ENCODE measurements around the gene PPM1L.
A peak's percentile ranks its signal among the peaks of the same experiment; 100 is the strongest.

Gene PPM1L

DNA sequence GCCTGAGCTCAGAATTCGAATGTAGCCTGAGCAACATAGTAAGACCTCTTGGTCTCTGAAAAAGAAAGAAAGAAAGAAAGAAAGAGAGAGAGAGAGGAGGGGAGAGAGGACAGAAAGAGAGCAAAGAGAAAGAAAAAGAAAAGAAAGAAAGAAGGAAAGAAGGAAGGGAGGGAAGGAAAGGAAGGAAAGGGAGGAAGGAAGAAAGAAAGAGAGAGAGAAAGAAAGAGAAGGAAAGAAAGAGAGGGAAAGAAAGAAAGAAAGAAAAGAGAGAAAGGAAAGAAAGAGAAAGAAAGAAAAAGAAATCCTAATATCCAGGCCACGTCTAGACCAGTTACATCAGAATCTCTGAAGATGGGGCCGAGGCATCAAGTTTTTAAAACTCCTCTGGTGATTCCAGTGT, 50.7 kb downstream of the PPM1L start:
- FAIRE-seq (no peak), DNase-seq (ENCODE audit: low spot score) (no peak)

DNA sequence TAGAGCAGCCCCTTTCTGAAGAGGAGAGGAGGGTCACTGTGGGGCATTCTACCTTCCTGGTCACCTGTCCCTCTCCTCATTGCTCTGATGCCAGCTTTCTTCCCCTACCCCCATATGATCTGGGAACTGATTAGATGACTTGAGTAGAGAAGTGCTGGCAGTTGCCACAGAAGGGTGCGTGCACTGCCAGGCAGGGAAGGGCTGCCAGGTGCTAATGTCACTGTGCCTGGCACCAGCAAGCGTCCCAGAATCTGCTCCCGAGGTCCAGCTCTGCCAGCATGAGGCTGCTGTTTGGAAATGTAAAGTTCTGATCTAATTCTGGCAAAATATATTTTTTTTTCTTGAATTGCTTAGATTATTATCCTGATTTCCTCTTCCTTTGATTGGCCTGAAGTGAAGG, 52.8 kb downstream of the PPM1L start:
- no peak for DNase-seq (ENCODE audit: low spot score)
- FAIRE-seq = no peak

DNA sequence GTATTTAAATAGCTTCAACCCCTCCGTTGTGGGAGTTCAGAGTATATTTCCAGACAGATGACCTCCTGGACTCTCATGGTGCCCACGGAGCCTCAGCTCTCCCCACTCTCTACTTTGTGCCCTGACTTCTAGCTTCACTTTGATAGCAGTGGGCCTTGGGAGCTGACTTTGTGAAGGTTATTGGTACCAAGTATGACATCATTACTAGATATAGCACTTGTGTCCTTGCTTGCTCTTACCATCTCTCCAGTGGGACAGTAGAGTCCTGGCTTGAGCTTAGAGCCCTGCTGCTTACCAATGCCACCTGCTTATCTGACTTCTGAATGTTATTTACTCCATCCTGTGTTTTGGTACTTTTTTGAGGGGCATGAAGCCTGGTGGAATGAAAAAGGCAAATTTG, 53.4 kb downstream of the PPM1L start:
- DNase-seq (ENCODE audit: low spot score) (no peak), FAIRE-seq (no peak)

DNA sequence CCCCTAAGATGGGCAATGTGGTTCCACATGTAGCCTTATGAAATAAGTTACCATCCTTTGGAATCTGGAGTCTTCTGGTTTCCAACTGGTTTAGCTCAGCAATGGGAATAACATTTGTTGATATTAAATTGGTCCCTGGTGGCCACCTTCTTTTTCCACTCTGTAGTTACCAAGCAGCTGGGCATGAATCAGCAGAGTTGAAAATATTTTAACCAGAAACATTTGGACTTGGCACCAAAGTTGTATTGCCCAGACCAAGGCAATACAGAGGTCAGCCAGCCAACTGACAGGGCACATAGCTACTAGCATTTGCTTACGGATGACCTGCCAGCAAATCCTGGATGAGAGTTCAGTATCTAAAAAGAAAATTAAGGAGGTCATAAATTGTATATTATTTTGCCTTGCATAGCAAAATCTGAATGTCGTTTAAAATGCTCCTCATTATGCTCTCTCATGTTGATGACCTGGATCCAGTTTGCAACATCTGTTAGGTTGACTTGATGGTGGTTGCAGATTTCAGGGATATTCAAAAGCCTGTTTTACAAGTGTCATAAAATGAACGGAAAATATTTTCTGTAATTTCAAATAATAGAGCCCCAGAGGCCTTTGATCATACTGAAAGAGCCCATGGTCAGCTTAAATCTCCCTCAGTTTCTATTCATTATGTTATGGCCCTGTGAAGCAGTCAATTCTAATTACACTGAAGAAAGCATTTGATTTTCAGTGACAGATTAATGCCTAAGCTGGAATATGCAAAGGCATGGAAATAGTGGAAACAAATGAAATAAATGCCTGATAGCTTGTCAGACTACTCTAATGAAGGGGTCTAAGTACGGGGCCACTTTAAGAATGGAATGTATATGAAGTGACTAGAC, 54.6 kb downstream of the PPM1L start:
- DNase-seq (ENCODE audit: low spot score) = peak; percentile 14
- peak; percentile 66 for FAIRE-seq

DNA sequence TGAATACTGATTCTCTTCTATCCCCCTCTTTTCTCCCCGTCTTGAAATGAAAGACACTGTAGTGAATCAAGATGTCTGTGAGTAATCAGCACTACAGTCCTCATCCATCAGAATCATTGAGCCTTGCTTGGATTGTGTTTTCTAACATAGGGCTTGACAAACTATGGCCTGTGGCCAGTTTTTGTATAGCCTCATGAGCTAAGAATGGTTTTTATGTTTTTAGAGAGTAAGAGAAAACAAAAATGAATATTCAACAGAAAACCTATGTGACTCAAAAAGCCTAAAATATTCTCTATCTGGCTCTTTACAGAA, 55.2 kb downstream of the PPM1L start:
- no peak for FAIRE-seq
- no peak for DNase-seq (ENCODE audit: low spot score)

DNA sequence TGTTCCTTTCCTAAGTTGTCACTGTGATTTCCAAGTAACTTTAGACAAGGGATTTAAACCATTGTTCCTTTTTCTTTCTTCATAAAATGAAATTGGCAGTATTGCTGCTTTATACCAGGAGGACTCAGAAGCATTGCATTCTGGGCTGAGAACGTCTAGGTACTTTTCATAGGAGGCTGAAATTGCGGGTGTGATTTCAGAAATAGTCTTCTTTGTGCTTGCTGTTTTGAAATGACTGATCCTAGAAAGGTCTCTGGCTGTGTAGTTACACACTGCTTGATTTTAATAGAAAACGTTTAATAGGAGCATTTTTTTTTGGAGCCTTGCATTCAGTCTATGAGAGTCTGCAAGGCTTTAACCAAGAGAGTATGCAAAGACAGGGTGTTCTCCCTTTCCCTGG, 56.3 kb downstream of the PPM1L start:
- FAIRE-seq (no peak), DNase-seq (ENCODE audit: low spot score) (no peak)

DNA sequence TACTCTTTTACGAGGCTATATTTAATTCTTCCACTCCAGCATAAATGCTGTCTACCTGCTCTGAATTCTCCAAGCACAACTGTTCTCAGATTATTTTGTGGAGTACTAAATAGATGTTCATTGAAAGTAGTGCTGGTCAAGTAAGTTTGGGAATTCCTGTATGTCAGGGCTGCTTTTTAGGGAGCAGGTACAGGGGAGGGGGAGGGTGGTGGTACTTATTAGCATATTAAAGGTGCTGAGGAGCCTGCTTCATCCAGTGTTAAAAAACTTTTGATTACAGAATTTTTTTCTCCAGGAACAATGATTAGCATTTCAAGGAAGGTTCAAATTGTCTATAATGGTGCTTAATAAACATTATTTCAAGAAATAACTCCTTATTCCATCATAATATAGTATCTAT, 59.2 kb downstream of the PPM1L start:
- no peak for DNase-seq (ENCODE audit: low spot score)
- no peak for FAIRE-seq

DNA sequence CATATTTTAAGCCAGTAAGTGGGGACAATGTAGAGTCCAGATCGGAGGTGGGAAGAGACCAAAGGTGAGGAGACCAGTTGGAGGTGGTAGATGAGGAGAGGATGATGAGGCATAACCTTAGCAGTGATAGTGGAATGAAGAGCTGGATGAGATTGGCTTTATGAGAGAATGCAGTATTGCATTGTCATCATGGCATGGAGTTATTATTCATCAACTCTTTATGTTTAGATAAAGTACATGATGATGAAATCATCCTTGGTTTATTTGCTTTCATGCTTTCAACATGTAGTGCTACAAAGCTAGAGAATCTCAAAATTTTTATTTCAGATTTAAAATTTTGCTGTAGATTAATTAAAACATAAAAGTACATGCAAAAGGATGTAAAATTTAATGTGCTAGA, 64.0 kb downstream of the PPM1L start:
- FAIRE-seq = no peak
- no peak for DNase-seq (ENCODE audit: low spot score)

DNA sequence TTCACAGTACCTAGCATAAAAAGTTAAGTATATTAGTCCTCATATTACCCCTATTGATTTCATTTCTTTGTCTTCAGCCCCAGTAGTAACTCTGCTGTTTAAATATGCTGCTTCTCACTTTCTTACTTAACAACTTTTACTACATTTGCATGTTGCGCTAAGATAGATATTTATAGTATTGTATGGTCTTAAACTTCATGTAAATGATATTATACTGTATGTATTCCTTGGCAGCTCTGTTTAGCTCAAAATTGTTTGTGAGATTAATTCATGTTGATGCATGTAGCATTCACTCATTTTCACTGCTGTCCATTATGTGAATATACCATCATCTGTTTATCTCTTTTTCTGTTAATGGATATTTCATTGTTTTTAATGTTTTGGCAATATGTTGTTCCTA, 64.4 kb downstream of the PPM1L start:
- no peak for DNase-seq (ENCODE audit: low spot score)
- no peak for FAIRE-seq

DNA sequence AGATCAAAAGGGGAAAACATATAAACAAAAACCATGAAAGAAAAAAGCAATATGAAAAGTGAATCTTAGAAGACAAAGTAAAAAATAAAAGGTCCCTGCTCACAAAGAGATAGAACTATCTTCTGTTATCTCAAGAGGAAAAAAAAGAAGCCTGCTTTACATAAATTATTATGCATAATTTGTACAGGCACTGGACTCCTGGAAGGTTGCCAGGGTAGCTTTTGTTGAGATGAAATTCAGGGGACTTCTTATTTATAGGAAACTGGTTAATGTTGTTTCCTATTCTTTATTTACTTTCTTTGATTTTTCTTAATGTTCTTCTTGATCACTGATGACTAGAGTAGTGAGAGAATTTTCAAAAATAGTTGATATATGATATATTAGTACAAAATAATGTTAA, 66.9 kb downstream of the PPM1L start:
- FAIRE-seq (no peak), DNase-seq (ENCODE audit: low spot score) (no peak)

DNA sequence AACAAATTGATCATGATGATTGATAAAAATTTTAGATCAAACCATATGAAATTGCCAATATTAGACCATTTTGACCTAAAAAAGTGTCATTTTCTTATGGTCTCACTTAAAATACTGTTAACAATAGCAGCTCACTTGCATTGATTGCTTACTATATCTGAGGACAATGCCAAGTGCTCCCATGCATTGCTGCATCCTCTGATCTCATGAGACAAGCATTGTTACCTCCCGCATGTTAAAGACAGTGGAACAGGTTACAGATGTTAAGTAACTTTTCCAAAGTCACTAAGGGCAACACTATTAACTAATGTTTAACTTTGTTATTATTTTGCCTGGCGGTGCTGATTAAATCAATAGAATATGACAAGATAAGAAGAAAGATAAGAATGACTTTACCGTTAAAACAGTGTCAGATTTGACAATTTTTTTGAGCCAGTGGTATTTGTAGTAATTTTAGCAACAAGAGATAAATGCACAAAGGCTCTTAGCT, 69.3 kb downstream of the PPM1L start:
- DNase-seq (ENCODE audit: low spot score) = no peak
- no peak for FAIRE-seq

DNA sequence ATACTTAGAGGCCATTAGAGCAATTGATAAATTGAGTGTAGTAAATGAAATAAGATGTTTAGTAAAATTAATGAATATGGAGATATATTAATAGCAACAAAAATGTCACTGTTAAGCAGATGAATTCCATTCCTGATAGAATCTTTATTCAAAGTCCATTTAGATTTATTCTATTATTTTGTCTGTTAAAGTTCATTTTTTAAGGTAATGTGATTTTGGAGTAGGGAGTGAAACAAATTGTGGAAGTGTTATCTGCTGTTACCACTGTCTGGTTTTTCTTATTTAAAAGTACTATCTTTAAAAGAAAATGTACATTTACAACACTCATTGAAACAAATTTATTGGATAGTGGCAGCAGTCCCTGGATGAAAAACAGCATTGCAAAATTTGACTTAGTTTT, 70.4 kb downstream of the PPM1L start:
- DNase-seq (ENCODE audit: low spot score) (no peak), FAIRE-seq (no peak)

DNA sequence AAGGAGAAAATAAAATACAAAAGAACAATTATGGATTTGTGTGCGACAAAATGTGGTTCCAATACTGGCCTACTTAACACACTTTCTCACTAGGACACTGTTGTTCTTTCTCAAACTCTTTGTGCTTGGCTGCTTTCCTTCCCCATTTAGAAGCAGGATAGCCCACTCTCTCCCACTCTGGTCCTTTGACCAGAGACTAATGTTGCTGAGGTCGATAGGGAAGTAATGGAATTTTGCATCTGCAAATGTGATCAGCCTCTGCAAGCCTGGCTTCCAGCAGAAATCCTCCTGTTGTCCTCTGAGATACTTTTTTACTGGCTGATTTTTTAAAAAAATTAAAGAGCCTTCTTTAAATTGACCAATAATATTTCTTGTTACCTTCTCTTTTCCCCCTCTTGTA, 71.0 kb downstream of the PPM1L start:
- DNase-seq (ENCODE audit: low spot score) = no peak
- no peak for FAIRE-seq

DNA sequence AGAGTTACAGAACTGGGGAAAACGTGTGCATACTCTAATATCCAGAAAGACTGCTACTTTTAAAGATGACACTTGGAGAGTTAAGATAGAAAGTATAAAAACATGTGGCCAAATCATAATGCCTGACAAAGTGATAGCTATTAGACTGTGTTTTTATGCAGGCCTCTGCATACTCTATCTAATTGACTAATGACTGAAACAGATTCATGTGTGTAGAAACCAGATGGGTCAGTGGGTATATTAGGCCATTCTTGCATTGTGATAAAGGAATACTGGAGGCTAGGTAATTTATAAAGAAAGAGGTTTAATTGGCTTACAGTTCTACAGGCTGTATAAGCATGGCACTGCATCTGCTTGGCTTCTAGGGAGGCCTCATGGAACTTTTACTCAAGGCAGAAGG, 71.5 kb downstream of the PPM1L start:
- DNase-seq (ENCODE audit: low spot score) (no peak), FAIRE-seq (no peak)

DNA sequence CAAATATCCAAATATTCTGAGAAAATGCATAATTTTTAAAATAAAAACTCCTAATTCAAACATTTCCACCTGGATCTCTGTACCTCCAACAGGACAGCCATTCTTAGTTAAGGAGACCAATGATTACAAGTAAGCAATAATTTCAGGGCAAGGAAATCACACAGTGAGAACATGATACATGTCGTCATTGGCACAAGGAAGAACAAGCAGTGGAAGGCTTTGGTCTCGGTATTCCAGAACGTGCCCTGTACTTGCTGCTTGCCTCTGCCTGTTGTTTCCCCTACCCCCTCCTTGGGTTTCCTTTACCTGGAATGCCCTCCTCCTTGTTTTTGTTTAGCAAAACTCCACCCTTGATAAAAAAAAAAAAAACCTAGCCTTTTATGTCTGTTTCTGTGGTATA, 72.8 kb downstream of the PPM1L start:
- FAIRE-seq (no peak), DNase-seq (ENCODE audit: low spot score) (no peak)

DNA sequence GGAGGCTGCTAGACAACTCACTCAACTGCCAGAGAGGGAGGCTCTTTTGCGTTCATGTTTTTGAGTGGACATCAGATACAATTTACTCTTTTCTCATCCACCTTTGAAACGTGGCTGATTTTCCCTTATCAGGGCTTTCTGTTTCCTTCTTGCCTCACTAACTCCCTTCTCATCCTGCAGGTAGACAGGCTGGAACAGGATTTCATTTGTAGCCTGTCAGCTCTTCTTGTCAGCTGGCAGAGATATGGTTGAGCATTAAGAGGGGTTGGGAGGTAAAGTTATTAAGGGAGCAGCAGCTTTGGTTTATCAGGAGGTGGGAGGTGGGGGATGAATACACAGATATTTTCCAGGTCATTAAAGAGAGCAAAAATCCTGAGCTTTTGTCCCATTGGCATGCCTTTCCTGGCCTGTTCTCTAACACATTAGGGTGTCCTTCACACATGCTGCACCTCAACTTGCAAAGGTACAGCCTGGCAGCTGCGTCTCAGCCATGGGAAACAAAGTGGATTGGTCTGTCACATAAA, 73.5 kb downstream of the PPM1L start:
- no peak for FAIRE-seq
- no peak for DNase-seq (ENCODE audit: low spot score)

DNA sequence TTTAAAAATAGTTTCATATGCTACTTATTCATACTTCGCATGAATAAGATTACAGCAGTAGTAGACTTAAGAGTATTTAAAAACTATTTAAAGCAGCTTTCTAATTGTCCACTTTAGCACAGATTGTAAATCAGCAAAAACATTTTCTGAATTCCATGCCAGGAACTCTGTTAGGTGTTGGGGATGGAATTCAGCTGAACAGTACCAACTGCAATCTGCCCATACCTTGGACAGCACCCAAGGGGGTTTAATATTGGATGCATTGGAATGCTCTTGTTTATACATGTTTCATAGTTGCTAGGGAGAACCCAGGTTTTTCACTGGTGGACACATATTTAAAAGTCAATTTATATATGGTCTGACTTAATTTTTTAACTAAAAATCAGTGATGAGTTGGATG, 74.8 kb downstream of the PPM1L start:
- DNase-seq (ENCODE audit: low spot score) (no peak), FAIRE-seq (no peak)

DNA sequence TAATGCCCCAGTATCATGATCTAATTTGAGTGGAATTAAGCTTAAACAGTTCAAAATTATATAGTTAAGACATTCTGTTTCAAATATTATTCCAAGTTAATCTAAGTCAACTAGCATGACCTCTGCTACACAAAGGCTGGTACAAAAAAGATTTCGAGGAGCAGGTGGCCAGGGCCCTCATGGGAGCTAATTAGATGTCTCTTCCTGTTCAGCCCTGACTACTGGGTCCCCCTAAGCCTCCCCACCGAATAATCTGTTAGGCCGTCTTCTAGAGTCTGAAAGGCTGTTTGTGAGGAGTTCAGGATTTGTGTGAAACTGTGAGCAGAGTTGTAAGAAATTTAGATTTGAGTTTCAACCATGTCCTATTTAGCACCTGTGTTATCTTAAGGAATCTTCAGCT, 75.4 kb downstream of the PPM1L start:
- DNase-seq (ENCODE audit: low spot score) = no peak

DNA sequence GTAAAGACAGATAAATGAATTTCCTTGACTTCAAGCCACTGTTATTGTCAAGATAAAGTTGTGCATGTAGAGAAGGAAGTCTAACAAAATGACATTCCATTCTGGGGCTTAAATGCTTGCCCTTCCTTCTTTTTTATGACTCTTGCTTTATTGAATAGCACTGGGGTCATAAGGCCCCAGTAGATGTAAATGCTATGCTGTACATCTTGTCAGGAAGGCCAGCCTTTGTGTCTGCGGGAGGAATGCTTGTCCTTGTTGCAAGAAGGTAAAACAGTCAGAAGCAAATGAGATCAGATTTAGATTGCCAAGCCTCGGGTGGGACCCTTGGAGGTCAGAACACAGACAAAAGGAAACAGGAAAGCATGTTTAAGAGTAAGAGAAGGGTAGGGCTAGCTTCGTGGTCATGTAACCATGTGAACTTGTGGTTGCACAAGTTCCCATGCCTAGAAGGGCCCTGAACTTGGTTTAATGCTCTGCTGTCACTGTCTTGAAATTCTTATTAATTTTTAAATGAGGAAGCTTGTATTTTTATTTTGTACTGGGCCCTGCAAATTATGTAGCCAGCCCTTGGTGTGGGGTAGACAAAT, 81.5 kb downstream of the PPM1L start:
- no peak for FAIRE-seq

More for the DNA sequence above, 75.4 kb downstream of the PPM1L start:
- FAIRE-seq = no peak

DNA sequence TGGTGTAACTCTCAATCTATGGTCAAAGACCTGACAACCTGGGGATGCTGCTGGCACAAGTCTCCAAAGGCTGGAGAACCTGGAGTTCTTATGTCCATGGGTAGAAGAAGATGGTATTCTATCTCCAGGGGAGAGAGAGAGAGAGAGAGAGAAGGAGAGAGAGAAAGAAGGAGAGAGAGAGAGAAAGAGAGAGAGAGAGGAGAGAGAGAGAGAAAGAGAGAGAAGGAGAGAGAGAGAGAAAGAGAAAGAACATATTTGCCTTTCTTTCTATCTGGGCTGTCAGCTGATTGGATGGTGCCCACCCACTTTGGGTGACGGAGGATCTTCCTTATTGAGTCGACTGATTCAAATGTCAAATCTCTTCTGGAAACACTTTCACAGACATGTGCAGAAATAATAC, 84.6 kb downstream of the PPM1L start:
- FAIRE-seq (no peak), DNase-seq (ENCODE audit: low spot score) (no peak)

More for the DNA sequence above, 81.5 kb downstream of the PPM1L start:
- DNase-seq (ENCODE audit: low spot score) = no peak

DNA sequence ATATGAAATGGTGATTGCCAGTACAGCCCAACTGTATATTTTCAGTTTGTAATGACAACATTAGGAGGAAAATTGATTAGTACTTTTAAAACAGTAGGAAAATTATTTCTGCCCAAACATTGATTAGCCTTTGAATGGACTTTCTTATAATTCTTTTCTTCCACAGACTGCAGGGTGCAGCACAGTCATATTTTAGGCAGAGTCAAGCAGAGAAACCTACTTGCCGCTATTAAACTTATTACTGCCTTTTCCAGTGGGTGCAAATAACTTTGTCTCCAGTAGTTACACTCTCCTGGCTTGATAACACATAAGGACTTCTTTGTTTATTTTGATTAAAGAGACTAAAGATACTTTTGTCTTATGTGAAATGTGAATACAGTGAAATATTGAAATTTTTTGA, 85.4 kb downstream of the PPM1L start:
- FAIRE-seq = no peak

DNA sequence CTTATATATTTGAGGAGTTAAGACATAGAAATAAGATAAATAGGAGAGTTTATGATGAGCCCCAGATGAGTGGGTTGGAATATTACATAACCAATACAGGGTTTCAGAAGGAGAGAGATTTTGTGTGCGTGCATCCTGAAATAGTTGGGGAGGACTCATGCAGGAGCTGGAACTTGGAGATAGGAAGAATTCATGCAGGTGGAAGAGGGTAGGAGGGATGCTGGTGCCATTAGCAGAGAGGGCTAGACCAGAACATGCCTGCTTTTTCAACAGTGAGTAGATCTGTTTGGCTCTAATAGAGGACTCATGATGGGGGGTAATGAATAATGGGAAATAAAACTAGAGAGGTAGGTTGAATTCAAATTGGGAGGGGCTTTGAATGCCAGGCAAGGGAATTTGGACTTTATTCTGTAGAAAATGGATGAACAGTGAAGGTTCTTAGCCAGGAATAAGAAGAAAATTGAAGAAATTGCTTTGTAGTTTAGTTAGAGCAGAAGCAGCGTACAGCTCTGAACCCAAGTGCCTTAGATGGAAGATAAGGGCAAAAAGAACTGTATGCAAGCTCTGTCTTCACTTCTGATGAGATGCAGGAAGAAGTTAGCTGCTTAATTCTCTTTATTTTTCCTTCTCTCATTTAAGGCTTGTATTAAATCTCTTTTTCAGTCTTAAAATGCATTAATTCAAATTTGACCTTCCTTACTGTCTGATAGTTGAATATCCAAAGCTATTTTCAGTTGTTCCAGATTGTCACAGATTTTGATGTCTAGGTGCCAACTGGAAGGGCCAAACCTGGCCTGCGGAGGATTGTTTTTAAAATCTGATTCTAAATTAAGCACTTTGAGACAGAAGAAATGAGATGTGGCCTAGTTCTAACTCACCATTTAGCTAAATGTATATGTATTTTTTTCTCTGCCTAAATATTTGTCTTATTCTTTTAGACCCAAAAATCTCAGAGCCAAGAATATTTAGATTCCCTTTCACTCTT, 86.3 kb downstream of the PPM1L start:
- DNase-seq (ENCODE audit: low spot score) (no peak), FAIRE-seq (no peak)

More for the DNA sequence above, 85.4 kb downstream of the PPM1L start:
- no peak for DNase-seq (ENCODE audit: low spot score)
